Cardiac atrium fibroblast (primary cell): ENCODE data around the gene HPS4. TPM values are rescaled to one million over a fixed set of nuclear protein-coding genes. Genes with fewer than 3 reads are reported as not detected.

Source experiments
- total RNA-seq: library from RNA; depleted of rRNA; stranded (reverse); fragments of >200 nt; gene quantifications from 2 replicates; pipeline ENCODE4 v1.2.3, GENCODE V29; 2015

HPS4 gene
- total RNA-seq = 9.9 and 17.9 TPM in 2 replicates

DNA sequence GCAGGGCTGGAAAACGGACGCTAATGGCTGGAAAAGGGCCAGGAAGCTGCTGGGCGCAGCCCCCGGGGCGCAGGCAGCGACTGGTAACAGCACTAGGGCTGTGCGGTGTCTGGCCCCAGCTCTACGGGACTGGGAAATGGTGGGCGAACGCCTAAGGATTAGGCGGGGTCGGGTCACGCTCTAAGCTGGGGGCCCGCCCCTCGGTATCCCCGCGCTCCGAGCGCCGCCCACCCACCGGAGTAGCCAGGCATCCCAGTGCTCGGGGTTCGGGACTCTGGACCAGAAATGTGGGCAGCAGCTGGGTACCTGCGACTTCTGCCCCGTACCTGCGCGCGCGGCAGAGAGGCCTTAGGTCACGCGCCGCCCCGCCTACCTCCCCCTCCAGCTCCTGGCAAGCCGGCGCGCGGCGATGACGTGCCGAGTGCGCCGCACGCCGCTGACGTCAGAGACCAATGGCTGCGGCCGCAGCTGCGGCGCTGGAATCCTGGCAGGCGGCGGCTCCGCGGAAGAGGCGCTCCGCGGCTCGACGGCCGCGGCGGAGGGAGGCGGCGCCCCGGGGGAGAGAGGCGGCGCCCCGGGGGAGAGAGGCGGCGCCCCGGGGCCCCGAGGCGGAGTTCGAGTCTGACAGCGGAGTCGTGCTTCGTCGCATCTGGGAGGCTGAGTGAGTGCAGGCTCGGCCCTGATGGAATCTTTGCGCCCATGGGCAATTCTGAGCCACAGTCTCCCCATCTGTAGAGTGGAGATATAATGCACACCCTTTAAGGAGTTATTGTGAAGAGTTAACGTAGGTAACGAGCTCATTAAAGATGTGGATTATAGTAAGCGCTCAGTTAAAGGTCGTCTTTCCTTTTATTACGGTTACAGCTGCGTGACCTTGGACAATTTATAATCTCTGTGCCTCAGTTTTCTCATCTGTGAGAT is at the start of gene HPS4, which contains the start of gene SRRD:
TSS of gene HPS4 (minus strand) at position 345 of the 921 bp plus-strand sequence. CDS start 2,021 bp downstream, outside the sequence.
TSS of gene SRRD (plus strand) at position 439 of the 921 bp plus-strand sequence. CDS start at position 453, 14 bp downstream.

DNA sequence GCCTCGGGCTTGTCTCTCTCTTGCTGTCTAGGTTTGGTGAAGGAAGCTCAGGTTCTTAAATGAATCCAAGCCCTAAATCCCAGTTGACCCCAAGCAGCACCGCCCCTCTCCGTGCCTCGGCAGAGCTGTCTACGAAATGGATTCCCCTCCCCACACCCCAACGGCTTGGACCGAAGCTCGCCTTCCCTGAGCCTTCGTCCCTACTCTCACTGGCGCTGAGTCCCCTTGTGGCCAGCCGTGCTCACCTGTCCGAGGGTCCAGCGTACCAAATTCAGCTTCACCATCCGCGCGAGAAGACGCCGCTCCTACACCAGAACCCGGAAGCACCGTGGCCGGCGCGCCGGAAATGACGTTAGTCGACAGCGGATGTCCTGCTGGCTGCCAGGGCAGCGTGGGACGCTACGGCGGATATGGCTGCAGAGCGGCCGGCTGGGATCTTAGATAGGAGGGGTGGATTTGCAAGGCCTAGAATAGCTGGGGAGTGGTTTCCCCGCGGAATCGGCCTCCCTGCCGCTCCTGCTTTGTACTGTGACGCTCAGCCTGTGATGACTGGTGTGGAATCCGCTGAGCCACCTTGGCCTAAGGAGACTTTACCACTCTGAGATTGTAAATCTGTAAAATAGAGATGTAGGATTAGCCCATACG is 28.7 kb upstream of the HPS4 start, which contains the start of gene TFIP11:
TSS of gene TFIP11 (minus strand) at position 325 of the 645 bp plus-strand sequence. CDS start 2,201 bp downstream, outside the sequence.

GRCh38 chr22:26428515-26429457 is 54.8 kb downstream of the HPS4 start, which contains the start of gene ASPHD2:
Gene ASPHD2, plus strand, starts transcription at chr22:26429260. Its CDS starts 4,356 bp downstream, at chr22:26433616.

Other genes starting within 250 kb of the HPS4 start
- gene ASPHD2, start 54.5 kb downstream of the HPS4 start, total RNA-seq = 1.6 and 3.7 TPM in 2 replicates
- gene SRRD, start 94 bp upstream of the HPS4 start, total RNA-seq = 8.3 and 15.2 TPM in 2 replicates
- gene TFIP11, start 28.7 kb upstream of the HPS4 start, total RNA-seq = 20.0 and 22.4 TPM in 2 replicates
- gene TPST2, start 106.3 kb upstream of the HPS4 start, total RNA-seq = 20.9 and 35.6 TPM in 2 replicates
- not detected in 2 replicates for gene CRYBB1, start 134.2 kb upstream of the HPS4 start, total RNA-seq
- gene CRYBA4, start 138.2 kb upstream of the HPS4 start, total RNA-seq = not detected in 2 replicates
- gene MIAT, start 173.8 kb upstream of the HPS4 start, total RNA-seq = 0.18 and 0.32 TPM in 2 replicates